D721Med (cell line): ENCODE results near the gene COQ2.

Experiments
- DNase-seq: peaks from one replicate; pipeline ENCODE4 v3.0.0; 2011; ENCODE audit warnings: low spot score; ENCODE audit not compliant: insufficient read length
- FAIRE-seq: peaks from 2 replicates; lab custom pipeline; 2011; peaks lifted over from hg19 to GRCh38; lab: Jason Lieb, UNC
- TF ChIP-seq, protein P1 (sequence below): IDR thresholded peaks from 2 replicates; pipeline ENCODE4 v1.5.1; 2012; ENCODE audit warnings: mild to moderate bottlenecking, control low read depth; ENCODE audit not compliant: insufficient read depth; ENCODE audit errors: missing control alignments

COQ2 gene

DNA sequence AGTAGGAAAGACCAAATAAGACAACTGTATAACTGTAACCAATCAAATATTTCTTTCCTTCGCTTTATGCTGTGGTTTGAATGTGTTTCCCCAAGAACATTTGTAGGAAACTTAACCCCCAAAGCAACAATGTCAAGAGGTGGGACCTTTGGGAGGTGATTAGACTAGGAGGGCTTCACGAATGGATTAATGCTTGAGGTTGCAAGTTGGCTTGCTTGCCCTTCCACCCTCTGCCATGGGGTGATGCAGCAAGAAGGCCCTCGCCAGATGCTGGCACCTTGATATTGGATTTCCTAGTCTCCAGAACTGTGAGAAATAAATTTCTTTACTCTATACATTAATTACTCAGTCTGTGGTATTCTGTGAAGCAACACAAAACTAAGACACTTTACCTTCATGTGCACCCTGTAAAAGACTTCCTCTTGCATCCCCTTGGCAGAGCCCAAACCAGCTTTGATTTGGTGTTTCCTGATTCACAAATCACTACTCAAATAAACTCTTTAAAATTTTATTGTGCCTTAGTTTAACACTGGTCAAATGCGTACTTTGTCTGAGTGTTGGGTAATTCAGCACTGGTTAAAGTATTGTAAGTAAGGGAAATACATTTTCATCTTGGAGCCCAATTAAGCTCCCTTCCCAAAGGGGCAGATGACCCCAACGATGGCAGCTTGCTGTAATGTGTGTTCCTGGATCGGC is 59.9 kb downstream of the COQ2 start:
- FAIRE-seq, result no peak
- TF ChIP-seq, protein P1, sequence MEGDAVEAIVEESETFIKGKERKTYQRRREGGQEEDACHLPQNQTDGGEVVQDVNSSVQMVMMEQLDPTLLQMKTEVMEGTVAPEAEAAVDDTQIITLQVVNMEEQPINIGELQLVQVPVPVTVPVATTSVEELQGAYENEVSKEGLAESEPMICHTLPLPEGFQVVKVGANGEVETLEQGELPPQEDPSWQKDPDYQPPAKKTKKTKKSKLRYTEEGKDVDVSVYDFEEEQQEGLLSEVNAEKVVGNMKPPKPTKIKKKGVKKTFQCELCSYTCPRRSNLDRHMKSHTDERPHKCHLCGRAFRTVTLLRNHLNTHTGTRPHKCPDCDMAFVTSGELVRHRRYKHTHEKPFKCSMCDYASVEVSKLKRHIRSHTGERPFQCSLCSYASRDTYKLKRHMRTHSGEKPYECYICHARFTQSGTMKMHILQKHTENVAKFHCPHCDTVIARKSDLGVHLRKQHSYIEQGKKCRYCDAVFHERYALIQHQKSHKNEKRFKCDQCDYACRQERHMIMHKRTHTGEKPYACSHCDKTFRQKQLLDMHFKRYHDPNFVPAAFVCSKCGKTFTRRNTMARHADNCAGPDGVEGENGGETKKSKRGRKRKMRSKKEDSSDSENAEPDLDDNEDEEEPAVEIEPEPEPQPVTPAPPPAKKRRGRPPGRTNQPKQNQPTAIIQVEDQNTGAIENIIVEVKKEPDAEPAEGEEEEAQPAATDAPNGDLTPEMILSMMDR, result no peak
- DNase-seq, result no peak

DNA sequence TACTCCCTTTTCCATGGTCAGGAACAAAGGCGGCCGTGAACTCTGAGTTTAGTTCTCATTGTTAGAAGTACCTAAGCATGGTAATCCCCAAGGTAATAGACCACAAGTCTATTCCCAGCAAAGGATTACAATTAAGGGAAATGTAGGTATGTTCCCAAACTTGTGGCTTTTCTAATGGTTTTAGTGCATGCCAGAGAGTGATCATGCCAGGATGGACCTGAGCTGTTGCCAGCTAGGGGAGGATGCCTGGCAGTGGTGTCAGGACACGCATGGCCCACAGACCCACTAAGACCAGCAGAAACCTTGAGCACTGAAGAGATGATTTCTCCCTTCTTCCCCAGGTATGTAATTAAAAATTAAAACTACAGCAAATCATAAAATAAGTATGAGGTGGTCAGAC is 60.8 kb downstream of the COQ2 start:
- TF ChIP-seq, protein P1, result no peak
- FAIRE-seq (no peak), DNase-seq (no peak)

DNA sequence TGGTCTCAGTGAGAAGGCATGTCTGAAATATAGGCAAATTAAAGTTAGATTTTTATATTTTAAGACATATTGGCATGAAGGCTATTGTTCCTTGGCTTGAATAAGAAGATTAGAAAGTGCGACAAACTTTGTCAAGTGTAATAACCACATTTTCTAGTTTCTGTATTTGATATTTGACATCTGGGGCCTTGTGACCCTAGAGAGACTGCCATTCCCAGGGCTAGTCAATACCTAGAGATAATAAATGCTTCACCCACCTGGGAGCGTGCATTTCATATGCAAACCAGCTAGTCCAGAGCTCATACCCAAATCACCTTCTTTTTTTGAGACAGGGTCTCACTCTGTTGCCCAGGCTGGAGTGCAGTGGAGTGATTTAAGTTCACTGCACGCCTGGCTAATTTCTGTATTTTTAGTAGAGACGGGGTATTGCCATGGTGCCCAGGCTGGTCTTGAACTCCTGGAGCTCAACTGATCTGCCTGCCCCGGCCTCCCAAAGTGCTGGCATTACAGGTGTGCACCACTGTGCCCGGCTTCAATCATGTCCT is 62.6 kb downstream of the COQ2 start:
- DNase-seq (no peak), FAIRE-seq (no peak)
- TF ChIP-seq, protein P1, result no peak

DNA sequence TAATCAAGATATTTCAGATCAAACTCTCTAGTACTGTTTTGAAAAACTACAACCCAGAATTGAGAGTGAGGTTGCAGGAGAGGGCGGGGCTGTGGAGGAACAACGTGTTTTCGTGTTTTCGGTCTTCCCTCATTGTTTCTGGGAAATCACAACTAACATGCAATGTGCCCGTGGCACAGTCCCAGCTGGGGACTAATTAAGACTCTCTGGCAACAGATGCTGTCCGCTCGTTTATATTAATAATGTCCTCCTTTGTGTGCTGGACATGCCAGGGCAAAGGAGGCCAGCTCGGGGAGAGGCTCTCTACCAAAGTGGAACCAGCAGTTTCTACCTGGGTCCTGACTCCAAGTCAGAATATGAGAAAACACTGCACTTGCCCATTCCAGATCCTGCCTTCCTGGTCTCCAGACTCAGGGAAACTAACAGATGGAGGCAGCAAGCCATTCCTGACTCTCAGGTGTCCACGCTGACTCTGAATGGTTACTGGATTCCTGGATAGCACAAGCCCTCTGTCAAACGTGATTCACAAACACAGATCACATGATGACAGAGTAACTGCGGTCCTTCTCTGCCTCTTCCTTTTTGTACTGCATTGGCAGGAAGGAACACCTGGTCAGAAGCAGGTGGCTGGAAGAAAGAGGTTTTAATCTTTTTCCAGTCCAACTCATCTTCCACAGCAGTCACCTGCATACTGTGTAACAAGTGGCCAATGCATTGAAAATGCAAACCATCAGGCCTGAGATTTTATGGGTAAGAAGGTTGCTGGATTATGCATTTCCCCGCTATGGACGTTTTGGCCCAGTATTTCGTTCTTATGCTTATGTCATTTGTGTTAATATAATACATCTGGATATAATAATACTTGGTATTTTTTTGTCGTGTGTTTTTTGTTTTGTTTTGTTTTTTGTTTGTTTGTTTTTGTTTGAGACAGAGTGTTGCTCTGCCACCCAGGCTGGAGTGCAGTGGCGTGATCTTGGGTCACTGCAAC is 65.0 kb downstream of the COQ2 start:
- TF ChIP-seq, protein P1, result no peak
- DNase-seq (no peak), FAIRE-seq (no peak)

DNA sequence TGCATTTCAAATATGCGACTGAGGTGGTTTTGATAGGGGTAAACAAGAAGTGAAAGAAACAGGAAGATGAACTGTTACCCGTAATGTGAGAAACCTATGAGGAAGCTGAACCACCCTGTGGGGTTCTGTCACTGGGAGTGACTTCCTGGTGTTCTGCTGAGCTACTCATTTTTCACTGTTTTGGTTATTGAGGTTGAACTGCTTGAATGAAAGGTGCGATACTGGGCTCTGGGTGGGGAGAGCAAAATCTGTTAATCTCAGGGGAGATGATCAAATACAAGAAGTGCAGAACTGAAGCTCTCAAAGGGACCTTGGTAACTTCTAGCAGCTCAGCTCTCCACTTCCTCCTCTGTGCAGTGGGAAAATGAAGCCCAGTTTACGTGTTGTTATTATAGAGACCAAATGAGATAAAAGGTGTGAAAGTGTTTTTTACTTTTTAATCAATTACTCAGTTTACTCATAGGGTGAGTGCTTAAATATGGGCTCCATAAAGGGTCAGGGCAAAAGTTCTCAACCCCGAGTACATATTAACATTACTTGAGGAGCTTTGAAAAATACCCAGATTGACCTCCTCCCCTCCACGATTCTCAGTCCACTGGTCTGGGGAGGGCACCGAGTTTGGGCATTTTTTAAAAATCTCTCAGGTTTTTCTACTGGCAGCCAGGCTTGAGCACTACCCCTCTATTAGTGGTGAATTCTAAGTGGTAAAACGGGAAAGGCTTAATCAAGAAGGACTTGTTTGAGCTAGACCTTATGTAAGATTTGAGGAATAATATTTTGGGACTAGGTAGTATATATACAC is 66.7 kb downstream of the COQ2 start:
- DNase-seq (no peak), FAIRE-seq (no peak)
- TF ChIP-seq, protein P1, result no peak

DNA sequence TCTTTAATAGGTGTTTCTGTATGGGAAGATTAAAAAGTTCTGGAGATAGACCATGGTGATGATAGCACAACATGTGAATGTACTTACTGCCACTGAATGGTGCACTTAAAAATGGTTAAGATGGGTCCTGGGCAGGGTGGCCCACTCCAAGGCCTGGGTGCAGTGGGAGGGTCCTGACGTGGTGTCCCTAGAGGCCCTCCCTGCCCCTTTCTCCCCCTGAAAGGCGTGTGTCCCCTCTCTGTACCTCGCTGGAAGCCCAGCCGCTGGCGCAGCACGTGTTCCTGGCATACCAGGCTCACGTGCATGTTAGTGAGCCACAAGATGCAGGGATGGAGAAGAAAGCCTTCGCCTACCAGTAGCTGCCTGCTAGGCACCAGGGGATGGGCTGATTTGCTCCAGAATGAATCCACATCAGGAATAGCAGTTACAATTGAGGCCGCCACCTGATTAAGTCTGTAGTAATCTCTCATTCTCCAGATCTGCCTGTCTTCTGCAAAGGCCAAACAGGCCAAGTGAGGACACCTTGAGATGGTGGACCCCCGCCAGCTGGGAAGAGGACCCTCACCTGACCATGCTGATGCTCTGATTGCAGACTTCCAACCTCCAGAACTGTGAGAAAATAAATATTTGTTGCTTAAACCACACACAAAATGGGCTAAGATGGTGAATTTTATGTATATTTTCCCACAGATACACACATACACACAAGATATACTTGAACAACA is 67.5 kb downstream of the COQ2 start:
- TF ChIP-seq, protein P1, result no peak
- no peak for DNase-seq
- FAIRE-seq, result no peak
